22Rv1 (cell line): Measurements from ENCODE around the gene MFSD11.

Experiments
- H3K27ac ChIP-seq: fragments of 450-650 bp; 2 replicates; pipeline ENCODE4 v1.5.1; 2017
- CTCF ChIP-seq: fragments of 450-650 bp; IDR thresholded peaks from 2 replicates; pipeline ENCODE4 v1.5.1; 2017; ENCODE audit warnings: mild to moderate bottlenecking
- ZFX ChIP-seq: fragments of 450-650 bp; IDR thresholded peaks from 2 replicates; pipeline ENCODE4 v1.6.1; 2017; ENCODE audit warnings: antibody characterized with exemption, borderline replicate concordance

MFSD11 gene

GRCh38 chr17:76737676-76738467 is at the start of gene MFSD11:
MFSD11 (plus strand) TSS chr17:76738119; CDS start chr17:76738353, 234 bp downstream.
- TF ChIP-seq ZFX (no peak), CTCF (no peak)
- H3K27ac ChIP-seq, result peak within 1 kb of the TSS; percentile 99

DNA sequence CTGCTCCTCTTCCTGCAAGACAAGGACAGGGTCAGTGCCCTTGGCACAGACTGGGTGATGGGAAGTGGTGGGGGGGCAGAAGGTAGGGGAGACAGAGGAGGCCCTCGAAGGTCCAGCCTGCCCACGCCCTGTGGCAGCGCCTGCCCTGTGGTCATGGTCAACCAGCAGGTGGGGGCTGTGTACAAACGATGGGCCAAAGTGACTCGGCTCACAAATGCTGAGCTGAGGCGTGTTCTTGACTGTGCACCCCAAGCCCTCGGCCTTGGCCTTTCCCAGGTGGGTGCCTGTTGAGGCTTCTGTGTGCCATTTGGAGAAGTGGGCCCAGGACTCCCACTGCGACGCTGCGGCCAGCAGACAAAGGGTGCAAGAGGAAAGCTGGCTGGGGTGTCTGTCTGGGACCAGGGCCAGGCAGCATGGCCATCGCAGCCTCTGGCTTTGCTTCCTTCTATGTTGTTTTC is 49.7 kb upstream of the MFSD11 start:
- no peak overlapping the region for H3K27ac ChIP-seq
- TF ChIP-seq CTCF (no peak), ZFX (no peak)

DNA sequence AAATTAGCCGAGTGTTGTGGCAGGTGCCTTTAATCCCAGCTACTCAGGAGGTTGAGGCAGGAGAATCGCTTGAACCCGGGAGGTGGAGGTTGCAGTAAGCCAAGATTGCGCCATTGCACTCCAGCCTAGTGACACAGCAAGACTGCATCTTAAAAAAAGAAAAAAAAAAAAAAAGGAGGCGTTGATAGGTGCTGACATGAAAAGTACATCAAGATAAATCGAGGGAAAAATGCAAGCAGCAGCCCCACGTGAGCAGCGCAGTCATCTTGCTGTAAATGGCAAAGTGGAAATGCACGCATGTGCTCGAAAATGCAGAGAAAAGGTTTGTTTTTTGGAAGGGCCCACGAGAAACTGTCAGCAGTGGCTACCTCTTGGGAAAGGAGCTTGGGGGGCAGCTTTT is 48.1 kb upstream of the MFSD11 start:
- no peak overlapping the region for H3K27ac ChIP-seq
- TF ChIP-seq ZFX, result no peak
- TF ChIP-seq CTCF, result no peak

DNA sequence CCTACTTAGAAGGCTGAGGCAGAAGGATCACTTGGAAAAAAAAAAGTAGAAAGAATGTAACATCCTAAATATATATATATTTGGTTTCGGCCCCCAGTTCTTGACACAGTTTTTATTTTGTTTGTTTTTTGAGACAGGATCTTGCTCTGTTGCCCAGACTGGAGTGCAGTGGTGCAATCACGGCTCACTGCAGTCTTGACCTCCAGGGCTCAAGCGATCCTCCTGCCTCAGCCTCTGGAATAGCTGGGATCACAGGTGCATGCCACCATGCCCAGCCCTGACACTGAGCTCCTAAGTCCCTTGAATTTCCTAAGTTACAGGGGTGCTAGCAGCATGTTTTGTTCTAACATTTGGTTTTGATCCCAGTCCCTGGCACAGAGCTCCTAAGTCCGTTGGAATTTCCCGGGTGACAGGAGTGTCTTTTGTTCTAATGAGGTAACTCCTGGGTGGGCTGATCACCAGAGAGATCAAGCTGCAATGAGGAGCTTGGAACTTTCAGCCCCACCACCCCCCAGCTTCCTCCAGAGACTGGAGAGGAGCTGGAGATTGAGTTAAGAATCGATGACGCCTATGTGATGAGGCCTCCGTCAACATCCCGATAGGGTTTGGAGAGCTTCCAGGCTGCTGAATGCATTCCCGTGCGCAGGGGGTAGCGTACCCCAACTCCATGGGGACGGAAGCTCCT is 47.2 kb upstream of the MFSD11 start:
- TF ChIP-seq CTCF (no peak), ZFX (no peak)
- no peak overlapping the region for H3K27ac ChIP-seq

DNA sequence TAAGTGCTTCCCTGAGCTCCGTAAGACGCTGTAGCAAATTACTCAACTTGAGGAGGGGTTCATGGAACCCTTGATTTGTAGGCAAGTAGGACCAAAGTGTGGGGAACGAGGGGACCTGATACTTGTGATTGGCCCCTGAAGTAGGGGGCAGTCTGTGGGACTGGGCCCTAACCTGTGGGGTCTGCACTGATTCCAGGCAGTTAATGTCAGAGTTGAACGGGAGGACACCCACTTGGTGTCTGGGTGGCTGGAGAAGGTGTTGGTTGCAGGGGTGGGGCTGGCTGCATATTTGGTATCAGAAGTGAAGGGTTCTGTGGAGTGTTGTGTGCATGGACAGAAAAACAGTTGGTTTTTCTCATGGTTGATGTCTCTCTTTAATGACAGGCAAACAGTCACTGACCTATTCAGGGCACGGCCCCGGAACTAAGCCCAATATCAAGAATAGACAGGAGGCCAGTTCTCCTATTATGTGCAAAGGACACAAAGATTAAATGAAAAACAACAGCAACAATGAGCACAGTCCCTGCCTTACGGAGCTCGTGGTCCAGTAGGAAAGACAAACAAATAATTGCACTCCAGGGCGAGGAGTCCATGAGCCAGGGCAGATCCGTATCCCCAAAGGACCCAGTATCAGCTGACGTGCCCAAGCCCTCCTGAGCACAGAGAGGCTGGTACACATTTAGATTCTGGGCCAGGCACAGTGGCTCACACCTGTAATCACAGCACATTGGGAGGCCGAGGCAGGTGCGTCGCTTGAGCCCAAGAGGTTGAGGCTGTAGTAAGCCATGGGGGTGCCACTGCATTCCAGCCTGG is 46.3 kb upstream of the MFSD11 start:
- TF ChIP-seq ZFX, result no peak
- TF ChIP-seq CTCF, result no peak
- H3K27ac ChIP-seq, result no peak overlapping the region

DNA sequence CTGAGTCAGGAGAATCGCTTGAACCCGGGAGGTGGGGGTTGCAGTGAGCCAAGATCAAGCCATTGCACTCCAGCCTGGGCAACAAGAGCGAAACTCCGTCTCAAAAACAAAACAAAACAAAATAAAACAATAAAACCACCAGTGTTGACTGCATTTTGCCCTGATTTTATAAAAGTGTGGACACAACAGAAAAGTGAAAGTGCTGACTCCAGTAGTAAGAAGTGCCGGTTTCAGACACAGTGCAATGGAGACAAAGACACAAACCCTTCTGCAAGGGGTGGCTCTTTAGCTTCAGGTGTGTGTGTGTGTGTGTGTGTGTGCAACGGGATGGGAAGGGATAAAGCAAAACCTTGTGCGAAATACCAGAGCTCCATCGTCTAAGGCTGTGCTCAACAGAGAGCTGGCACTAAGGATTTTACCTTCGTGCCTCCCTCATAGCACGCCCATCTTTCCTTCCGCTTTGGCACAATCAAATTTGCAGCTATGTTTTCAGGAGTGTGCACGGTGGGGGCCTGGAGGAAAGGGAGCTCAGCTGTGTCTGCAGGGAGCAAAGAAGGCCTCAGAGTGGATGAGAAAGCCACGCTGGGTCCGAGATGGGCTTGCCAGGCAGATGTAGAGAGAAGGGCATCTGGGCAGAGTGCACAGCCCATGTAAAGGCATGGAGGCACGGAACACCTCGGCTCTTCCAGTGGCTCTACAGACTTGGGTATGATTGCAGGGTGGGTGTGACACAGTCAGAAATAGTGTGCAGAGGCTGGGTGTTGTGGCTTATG is 42.7 kb upstream of the MFSD11 start:
- TF ChIP-seq ZFX (no peak), CTCF (no peak)
- H3K27ac ChIP-seq, result no peak overlapping the region
